Esophagus squamous epithelium (tissue), 4 donors: ENCODE data around the gene STARD9.
A peak's percentile ranks its signal among the peaks of the same experiment; 100 is the strongest.

Experiments
- POLR2A ChIP-seq, 4 donors: fragments of 450-650 bp; IDR thresholded peaks; one replicate each; pipeline ENCODE4 v1.6.1; 2017; ENCODE audit warnings: antibody characterized with exemption in 4 of 4, mild to moderate bottlenecking in 4 of 4, moderate library complexity in 3 of 4
- TF ChIP-seq, protein P1 (sequence below), 6 experiments: fragments of 450-650 bp in 4 of 6; fragments of 200-600 bp in 2 of 6; sonication (generic) in 2 of 6; IDR thresholded peaks; one replicate each; pipeline ENCODE4 v1.5.1; 2016 to 2019; ENCODE audit warnings: antibody characterized with exemption in 6 of 6, mild to moderate bottlenecking in 4 of 6, moderate library complexity in 4 of 6

DNA sequence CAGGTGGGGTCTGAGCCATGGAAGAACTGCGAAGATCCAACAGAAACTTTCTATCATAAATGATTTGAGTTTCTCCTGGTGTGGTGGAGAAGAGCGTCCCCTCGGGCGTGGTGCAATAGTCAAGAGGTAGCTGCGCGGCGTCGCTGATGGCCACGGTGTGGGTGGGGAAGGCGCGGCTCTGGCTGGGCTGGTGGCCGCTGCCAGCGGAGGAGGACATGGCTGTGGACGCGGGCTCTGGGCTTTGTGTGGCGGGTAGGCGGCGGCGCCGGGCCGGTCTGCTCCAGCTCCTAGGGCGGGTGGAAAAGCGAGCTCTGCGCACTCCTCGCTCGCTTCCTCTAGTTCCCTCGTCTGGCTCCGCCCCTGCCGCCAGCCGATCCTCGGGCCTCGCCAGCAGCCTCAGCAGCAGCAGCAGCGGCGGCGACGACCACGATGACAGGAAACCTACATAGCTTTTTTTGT, 5.9 kb downstream of the STARD9 start:
- TF ChIP-seq, protein P1, sequence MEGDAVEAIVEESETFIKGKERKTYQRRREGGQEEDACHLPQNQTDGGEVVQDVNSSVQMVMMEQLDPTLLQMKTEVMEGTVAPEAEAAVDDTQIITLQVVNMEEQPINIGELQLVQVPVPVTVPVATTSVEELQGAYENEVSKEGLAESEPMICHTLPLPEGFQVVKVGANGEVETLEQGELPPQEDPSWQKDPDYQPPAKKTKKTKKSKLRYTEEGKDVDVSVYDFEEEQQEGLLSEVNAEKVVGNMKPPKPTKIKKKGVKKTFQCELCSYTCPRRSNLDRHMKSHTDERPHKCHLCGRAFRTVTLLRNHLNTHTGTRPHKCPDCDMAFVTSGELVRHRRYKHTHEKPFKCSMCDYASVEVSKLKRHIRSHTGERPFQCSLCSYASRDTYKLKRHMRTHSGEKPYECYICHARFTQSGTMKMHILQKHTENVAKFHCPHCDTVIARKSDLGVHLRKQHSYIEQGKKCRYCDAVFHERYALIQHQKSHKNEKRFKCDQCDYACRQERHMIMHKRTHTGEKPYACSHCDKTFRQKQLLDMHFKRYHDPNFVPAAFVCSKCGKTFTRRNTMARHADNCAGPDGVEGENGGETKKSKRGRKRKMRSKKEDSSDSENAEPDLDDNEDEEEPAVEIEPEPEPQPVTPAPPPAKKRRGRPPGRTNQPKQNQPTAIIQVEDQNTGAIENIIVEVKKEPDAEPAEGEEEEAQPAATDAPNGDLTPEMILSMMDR (IDR thresholded peaks at IDR 0.05), result no peak
- TF ChIP-seq POLR2A (IDR thresholded peaks at IDR 0.05), result peak in 1 of 4 donors; percentile 48
